ENCODE data around the gene BACE2. TPM values are rescaled to one million over a fixed set of nuclear protein-coding genes. Genes with fewer than 3 reads are reported as not detected.

Gene BACE2
- total RNA-seq, 1 donor from 2014 or later: 20.8 TPM

- no peak for TF ChIP-seq CTCF (IDR thresholded peaks at IDR 0.05)
- intact Hi-C loops (cut with DNase I): no loop called here
- Histone ChIP-seq H3K4me3 (no peak overlapping the region), H3K36me3 (no peaks in the 10 kb centered on the region), H3K27me3 (ENCODE audit: low read depth) (no peaks in the 10 kb centered on the region), H3K4me1 (no peaks in the 10 kb centered on the region), H3K9me3 (no peaks in the 10 kb centered on the region), H3K27ac (no peak overlapping the region)
- ATAC-seq (no peak), DNase-seq (no peak)
Observed at GRCh38 chr21:41229509-41230248, 61.7 kb downstream of the BACE2 start.

- intact Hi-C loops (cut with DNase I): no loop called here
- Histone ChIP-seq H3K27me3 (ENCODE audit: low read depth) (no peaks in the 10 kb centered on the region), H3K4me3 (no peak overlapping the region), H3K4me1 (no peaks in the 10 kb centered on the region), H3K36me3 (no peaks in the 10 kb centered on the region), H3K27ac (no peak overlapping the region), H3K9me3 (no peaks in the 10 kb centered on the region)
- DNase-seq: no peak
- no peak for TF ChIP-seq CTCF (IDR thresholded peaks at IDR 0.05)
- ATAC-seq: no peak
Observed at GRCh38 chr21:41230497-41230896, 62.5 kb downstream of the BACE2 start.

- TF ChIP-seq CTCF (IDR thresholded peaks at IDR 0.05): no peak
- Histone ChIP-seq H3K4me3 (no peak overlapping the region), H3K36me3 (no peaks in the 10 kb centered on the region), H3K4me1 (no peaks in the 10 kb centered on the region), H3K27me3 (ENCODE audit: low read depth) (no peaks in the 10 kb centered on the region), H3K9me3 (no peaks in the 10 kb centered on the region), H3K27ac (no peak overlapping the region)
- ATAC-seq (no peak), DNase-seq (no peak)
- intact Hi-C loops (cut with DNase I): no loop called here
Observed at GRCh38 chr21:41231060-41231459, 63.1 kb downstream of the BACE2 start.

- no peaks in the 10 kb centered on the region for H3K4me1 ChIP-seq
- H3K4me3 ChIP-seq: no peak overlapping the region
- no peak for TF ChIP-seq CTCF (IDR thresholded peaks at IDR 0.05)
- H3K9me3 ChIP-seq: no peaks in the 10 kb centered on the region
- no peak overlapping the region for H3K27ac ChIP-seq
- intact Hi-C loops (cut with DNase I): no loop called here
- no peaks in the 10 kb centered on the region for H3K27me3 ChIP-seq (ENCODE audit: low read depth)
- no peak for ATAC-seq
- no peaks in the 10 kb centered on the region for H3K36me3 ChIP-seq
- no peak for DNase-seq
Observed at GRCh38 chr21:41232013-41232412, 64.1 kb downstream of the BACE2 start.

- no peaks in the 10 kb centered on the region for H3K4me1 ChIP-seq
- DNase-seq (no peak), ATAC-seq (no peak)
- intact Hi-C loops (cut with DNase I): no loop called here
- no peak for TF ChIP-seq CTCF (IDR thresholded peaks at IDR 0.05)
- H3K4me3 ChIP-seq: no peak overlapping the region
- H3K36me3 ChIP-seq: peaks cover 10% of the 10 kb centered on the region
- no peaks in the 10 kb centered on the region for H3K9me3 ChIP-seq
- H3K27me3 ChIP-seq (ENCODE audit: low read depth): no peaks in the 10 kb centered on the region
- H3K27ac ChIP-seq: no peak overlapping the region
Observed at GRCh38 chr21:41233916-41234315, 66.0 kb downstream of the BACE2 start.
